Kidney glomerular epithelial cell (primary cell): Measurements from ENCODE around the gene DENND6B.

Experiments used
- DNase-seq: peaks from one replicate; lab custom pipeline; 2025; lab: John Stamatoyannopoulos, UW

Gene DENND6B

DNA sequence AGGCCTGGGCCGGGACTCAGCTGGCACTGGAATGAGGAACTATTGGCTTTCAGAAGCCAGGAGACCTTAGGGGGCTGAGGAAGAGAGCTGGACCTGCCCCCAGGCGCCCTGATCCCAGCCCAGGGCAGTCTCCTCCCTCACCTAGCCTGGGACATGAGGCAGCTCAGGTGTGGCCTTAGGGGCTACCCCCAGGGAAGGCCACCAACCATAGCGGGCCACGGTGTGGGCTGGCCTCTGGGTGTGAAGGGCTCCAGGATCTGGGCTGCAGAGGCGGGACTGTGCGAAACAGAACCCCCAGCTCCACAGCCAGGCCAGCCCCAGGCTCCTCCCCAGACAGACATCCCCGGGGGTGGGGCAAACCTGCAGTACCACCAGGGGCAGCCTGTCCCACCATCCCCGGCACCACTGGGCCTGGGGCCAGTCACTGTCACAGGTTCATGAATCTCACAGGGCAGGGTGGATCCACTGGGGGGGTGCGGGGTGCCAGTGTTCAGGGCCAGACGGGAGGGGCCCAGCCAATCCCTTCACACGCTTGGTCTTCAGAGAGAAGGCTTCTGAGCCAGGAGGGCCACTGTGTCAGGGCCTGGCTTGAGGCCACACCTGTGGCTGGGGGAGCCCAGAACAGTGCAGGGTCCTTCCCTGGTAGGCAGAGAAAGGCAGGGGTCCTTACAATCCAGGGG is 22.8 kb downstream of the DENND6B start:
- peak; percentile 54 for DNase-seq

DNA sequence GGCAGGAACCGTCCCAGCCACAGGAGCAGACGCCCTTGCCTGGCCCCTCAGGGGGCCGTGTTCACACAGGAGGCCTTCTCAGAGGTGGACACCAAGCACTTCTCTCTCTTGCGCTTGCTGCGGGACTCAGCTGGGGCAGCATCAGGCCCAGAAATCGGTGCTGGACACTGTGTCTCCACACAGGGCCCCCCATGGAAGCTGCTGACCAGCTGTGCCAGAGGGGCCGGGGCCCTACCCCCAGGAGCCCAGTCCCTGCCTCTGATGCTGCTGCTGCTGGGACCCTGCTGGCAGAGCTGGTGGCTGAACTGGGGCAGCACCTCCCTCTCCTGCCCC is 23.3 kb downstream of the DENND6B start:
- DNase-seq = no peak

DNA sequence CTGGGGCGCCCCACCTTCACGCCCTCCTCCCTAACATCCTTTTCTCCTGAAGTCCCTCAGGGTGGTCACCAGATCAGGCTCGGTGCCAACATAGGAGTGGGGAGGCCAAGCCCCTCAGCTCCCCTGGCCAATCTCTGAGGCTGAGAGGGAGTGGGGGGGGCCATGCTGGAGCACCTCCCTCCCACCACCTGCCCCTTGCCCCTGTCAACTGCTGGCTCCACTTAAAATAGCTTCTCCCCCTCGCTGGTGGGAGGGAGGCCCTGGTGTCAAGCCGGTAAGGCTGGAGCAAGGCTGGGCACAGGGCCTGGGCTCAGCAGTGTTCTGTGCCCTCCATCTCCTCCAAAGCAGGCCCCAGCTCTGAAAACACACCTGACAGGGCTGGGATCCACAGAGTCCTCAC is 24.2 kb downstream of the DENND6B start:
- DNase-seq = no peak

- peak; percentile 44 for DNase-seq
Measured at GRCh38 chr22:50302041-50302541, 24.7 kb downstream of the DENND6B start.

DNA sequence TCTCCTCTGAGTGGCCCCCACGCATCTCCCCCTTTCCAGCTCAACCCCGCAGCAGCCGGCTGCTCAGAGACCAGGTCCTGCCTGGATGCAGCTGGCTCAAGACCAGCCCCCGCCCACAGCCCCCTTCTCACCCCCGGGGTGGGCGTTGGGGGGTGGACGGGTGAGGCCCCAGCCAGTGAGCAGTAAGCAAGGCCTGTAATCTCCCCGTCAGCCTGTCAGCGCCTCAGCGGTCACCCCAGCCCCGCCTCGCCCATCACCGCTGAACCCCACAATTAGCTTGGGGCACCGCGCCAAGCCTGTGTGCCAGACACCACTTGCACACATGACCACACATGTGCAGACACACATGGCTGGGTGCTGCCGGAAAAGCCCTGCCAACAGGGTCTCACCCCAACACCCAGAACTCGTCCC is 25.2 kb downstream of the DENND6B start:
- no peak for DNase-seq

- DNase-seq = no peak
Measured at GRCh38 chr22:50300620-50301257, 26.1 kb downstream of the DENND6B start.

GRCh38 chr22:50299785-50300619 is 26.8 kb downstream of the DENND6B start:
- DNase-seq = no peak

DNA sequence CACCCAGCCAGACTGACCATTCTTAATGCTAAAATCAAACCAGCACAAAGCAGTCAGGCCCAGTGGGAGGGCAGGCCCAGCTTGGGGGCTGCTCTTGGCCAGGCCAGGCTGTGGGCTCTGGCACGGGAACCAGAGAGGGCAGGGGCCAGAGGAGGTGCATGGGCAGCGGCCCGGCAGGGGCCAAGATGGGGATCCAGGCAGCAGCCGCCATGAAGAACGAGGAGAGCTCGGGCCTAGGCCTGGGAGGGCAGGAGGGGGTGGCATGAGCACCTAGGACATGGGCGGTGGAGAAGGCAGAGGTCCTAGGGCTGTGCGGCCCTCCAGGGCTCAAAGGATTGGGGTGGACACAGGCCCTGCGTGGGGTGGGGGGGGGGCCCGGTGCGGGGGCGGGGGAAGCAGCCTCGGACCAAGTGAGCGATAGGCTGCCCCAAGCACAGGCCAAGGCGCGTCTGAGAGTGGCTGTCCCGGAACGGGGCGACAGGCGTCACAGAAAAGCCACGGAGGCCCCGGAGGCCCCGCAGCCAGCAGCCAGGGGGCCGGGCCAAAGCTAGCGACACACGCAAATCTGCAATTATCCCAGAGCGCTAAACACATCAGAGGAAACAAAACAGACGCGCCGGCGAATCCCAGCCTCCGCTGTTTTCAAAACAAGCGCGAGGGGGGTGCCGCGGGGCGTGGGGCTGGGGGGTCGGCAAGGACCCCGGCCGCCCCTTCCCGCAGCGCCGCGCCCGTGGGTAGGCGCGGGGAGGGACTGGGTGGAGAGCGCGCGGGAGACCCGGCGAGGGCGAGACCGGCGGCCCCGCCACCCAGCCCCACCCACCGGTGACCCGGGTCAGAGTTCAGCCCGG is 27.7 kb downstream of the DENND6B start:
- no peak for DNase-seq

GRCh38 chr22:50298266-50298637 is 28.6 kb downstream of the DENND6B start:
- DNase-seq = no peak

DNA sequence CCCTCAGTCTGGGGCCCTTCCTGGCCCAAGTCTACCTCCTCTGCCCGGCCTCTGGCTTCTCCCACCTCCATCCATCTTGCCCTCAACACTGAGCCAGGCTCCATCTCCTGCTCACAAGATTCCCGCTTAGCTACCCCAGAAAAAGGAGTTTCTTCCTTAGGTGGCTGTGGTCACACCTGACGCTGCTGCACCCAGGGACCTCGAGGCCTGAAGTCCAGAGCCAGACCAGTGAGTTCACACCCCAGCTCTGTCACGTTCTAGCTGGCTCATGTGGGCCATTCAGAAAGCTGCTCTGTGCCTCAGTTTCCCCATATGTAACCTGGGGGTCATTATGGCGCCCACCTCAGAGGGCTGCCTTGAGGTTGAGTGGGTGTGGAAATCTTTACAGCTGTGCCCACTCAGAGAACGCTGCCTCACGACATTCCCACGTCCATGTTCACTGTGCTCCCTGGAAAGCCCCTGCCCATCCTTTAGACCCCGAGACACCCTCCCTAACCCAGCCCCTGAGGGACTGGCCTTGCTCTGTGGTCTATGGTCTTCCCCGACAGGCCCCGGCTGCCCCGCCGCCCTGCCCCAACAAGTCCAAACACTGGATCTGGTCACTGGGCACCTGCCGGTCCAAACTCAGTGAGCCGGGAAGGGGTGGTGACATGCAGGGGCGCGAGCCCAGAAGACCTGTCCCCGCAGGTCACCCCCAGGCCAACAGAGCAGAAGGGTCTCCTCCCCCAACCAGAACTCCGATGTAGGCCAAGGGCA is 29.1 kb downstream of the DENND6B start:
- DNase-seq = no peak

DNA sequence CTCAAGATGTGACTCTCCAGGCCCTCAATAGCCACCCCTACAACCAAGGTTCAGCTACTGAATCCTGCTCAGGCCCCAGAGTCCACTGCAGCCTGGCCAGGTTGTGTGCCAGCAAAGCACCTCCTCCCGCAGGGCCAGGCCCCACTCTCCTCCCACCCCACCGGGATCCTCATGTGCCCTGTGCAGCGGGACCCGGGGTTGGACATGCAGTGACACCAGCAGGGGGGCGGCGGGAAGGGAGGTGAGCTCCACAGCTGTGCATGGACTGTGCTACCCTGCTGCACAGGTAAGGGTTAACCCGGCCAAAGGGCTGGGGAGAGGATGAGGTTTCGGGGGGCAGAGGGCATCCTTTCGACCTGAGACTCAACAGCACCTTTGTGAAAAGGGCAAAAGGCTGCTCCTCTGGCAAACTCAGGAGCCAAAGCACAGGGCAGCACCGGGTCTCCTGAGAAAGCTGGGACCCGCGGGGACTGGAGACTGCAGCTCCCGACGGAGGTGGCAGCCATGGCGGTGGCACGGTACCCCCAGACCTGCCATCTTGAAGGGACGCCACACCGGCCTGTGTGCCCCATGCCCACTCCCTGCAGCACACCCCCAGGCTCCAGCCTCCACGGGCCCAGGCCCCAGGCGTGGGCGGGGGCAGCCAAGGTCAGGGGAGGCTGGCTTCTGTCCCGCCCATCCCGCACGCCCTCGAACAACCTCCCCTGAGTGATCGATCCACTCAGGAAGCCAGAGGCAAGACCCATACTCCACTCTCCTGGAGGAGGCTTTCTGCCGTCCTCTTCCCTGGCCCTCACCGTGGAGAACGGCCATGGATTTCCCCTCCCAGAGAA is 29.9 kb downstream of the DENND6B start:
- DNase-seq = no peak

DNA sequence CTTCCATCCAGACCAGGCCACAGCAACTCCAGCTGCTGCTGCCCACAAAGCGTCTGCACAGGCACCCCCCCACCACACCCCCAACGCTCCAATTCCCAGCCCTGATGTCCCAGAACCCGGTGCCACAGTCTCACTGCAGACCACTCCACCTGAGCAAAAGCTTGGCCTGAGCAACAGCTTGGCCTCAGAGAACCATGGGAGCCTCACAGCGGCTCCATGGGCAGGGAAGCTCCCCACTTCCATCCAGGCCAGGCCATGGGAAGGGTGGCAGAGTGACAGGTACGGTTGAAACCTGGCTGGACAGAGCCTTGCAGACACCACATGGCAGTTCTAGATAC is 32.5 kb downstream of the DENND6B start:
- DNase-seq = no peak

GRCh38 chr22:50293441-50294318 is 33.1 kb downstream of the DENND6B start:
- peak; percentile 68 for DNase-seq

GRCh38 chr22:50292643-50293440 is 34.0 kb downstream of the DENND6B start:
- DNase-seq = peak; percentile 34

DNA sequence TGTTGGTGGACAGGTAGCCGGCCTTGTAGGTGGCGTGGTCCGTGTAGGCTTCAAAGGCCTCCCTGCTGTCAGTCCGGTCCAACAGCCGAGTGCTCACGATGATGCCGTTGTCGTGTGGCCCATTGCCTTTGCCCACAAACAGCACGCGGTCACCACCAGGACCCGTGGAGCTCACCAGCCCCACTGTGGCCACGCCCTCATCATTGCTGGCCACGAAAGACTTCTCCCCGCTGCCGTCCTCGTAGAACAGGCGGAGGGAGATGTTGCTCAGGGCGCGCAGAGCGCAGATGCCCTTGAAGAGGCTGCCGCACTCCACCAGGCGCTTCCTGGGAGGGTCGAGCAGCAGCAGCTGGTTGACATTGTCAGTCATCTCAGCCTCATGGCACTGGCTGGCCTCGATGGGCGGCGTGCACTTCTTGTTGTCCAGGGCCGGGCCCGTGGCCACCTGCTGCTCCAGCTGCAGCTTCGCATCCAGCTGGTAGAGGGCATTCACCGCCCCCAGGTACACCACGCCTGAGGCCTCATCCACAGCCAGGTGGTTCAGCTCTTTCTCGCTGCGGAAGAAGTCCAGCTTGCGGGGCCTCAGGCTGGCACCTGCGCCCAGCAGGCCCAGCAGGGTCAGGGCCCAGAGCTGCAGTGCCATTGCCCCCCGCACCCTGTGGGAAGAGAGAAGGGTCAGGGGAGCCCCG is 36.7 kb downstream of the DENND6B start:
- DNase-seq = no peak

DNA sequence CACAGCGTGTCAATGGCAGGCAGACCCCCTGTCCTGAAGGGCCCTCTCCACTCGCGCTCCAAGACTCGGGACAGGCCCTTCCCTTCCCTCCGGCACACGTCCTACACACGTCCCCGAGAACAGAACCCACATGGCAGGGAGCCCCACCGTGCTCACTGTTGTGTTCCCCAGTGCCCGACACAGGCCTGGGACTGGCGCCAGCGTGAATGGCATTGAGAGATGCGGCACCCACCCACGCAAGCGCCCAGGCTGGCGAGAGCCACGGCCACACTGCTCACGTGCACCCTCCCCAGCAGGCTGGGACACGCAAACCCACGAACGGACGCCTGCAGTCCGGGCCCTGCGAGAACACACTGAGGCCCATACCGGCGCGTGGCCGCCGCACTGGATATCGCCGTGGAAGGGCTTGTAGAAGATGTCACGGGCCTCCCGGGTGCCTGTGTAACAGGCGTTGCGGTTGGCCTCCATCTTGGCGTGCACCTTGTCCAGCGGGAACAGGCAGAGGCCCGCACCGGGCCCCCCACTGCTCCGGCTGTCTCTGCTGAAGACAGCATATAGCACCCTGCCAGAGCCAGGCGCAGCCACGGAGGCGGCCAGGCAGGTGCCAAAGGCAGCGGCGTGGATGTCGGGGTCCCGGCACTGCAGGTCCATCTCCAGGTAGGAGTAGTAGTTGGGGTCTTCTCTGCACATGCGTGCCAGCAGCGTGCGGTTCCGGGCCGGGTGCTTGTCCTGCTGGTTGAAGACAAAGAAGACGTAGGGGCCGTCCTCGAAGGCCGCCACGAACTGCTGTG is 37.5 kb downstream of the DENND6B start:
- no peak for DNase-seq

- no peak for DNase-seq
Measured at GRCh38 chr22:50287731-50288130, 39.1 kb downstream of the DENND6B start.
